HG03064 (cell line): ENCODE data around the gene SPATA31A7.
"Not testable (repeated sequence)": the region's sequence is repeated elsewhere in the genome, so short reads cannot be mapped to it uniquely, and the experiment has no call there.

Experiments
- ATAC-seq: cut with Tn5 transposase; IDR thresholded peaks from one replicate; pipeline ENCODE4 v1.9.1; 2021; ENCODE audit warnings: low read depth; ENCODE audit not compliant: unreplicated experiment

Gene SPATA31A7

GRCh38 chr9:61189736-61190135 is at the start of gene SPATA31A7:
SPATA31A7 (plus strand) TSS chr9:61190036; CDS start chr9:61190065, 29 bp downstream.
- not testable (repeated sequence) for ATAC-seq

GRCh38 chr9:61226438-61226837 is 36.6 kb downstream of the SPATA31A7 start:
- ATAC-seq: not testable (repeated sequence)
